HFF-Myc (cell line): Measurements from ENCODE around the gene KCNQ4.

Source experiments
- DNase-seq: peaks from one replicate; pipeline ENCODE4 v3.0.0-alpha.2; 2011; ENCODE audit warnings: low read depth; ENCODE audit errors: extremely low read depth
- H3K4me3 ChIP-seq: replicated peaks from 2 replicates; pipeline ENCODE4 v1.5.1; 2011; ENCODE audit warnings: low read depth, mild to moderate bottlenecking, control low read depth, low read length
- CTCF ChIP-seq: IDR thresholded peaks from 2 replicates; pipeline ENCODE4 v1.5.1; 2012; ENCODE audit warnings: mild to moderate bottlenecking, low read depth, low read length, control low read depth; ENCODE audit errors: missing control alignments

The KCNQ4 gene

GRCh38 chr1:40824591-40825434 lies 41.2 kb downstream of the KCNQ4 start:
- no peak for TF ChIP-seq CTCF
- H3K4me3 ChIP-seq = no peak overlapping the region
- DNase-seq = no peak

- no peak for DNase-seq
Measured at GRCh38 chr1:40825435-40825788, 41.8 kb downstream of the KCNQ4 start.

GRCh38 chr1:40825996-40826395 lies 42.4 kb downstream of the KCNQ4 start:
- no peak for TF ChIP-seq CTCF
- no peak overlapping the region for H3K4me3 ChIP-seq
- DNase-seq = no peak

More at GRCh38 chr1:40825435-40825788, 41.8 kb downstream of the KCNQ4 start:
- H3K4me3 ChIP-seq = no peak overlapping the region
- no peak for TF ChIP-seq CTCF

GRCh38 chr1:40829631-40830245 lies 46.2 kb downstream of the KCNQ4 start:
- no peak overlapping the region for H3K4me3 ChIP-seq
- DNase-seq = no peak

GRCh38 chr1:40830419-40830943 lies 46.9 kb downstream of the KCNQ4 start:
- TF ChIP-seq CTCF = no peak
- no peak overlapping the region for H3K4me3 ChIP-seq
- no peak for DNase-seq

More at GRCh38 chr1:40829631-40830245, 46.2 kb downstream of the KCNQ4 start:
- no peak for TF ChIP-seq CTCF

GRCh38 chr1:40831001-40831732 lies 47.6 kb downstream of the KCNQ4 start:
- TF ChIP-seq CTCF = no peak
- no peak overlapping the region for H3K4me3 ChIP-seq
- no peak for DNase-seq
